Brain pericyte (primary cell): ENCODE results near the gene SMIM11.
"Not testable (repeated sequence)": the region's sequence is repeated elsewhere in the genome, so short reads cannot be mapped to it uniquely, and the experiment has no call there.

ENCODE experiments used
- DNase-seq: peaks from one replicate; pipeline ENCODE4 v3.0.0-alpha.2; 2012; ENCODE audit warnings: low read depth, low spot score

SMIM11 gene

GRCh38 chr21:34374940-34375618, at the start of gene SMIM11:
Gene SMIM11 (plus strand): TSS chr21:34375507. CDS start chr21:34379505, 3,998 bp downstream.
- DNase-seq: not testable (repeated sequence)

GRCh38 chr21:34330055-34330454, 45.3 kb upstream of the SMIM11 start:
- no peak for DNase-seq

GRCh38 chr21:34331726-34332125, 43.6 kb upstream of the SMIM11 start:
- DNase-seq: no peak

GRCh38 chr21:34332347-34332746, 43.0 kb upstream of the SMIM11 start:
- no peak for DNase-seq

- no peak for DNase-seq
Observed at GRCh38 chr21:34333121-34333739, 42.1 kb upstream of the SMIM11 start.

- no peak for DNase-seq
Observed at GRCh38 chr21:34335316-34335715, 40.0 kb upstream of the SMIM11 start.

- DNase-seq: no peak
Observed at GRCh38 chr21:34336245-34336644, 39.1 kb upstream of the SMIM11 start.

GRCh38 chr21:34336756-34337391, 38.4 kb upstream of the SMIM11 start:
- DNase-seq: no peak

- DNase-seq: no peak
Observed at GRCh38 chr21:34337741-34338140, 37.6 kb upstream of the SMIM11 start.

GRCh38 chr21:34338226-34338625, 37.1 kb upstream of the SMIM11 start:
- no peak for DNase-seq

- no peak for DNase-seq
Observed at GRCh38 chr21:34340061-34340460, 35.2 kb upstream of the SMIM11 start.

GRCh38 chr21:34342476-34342875, 32.8 kb upstream of the SMIM11 start:
- DNase-seq: no peak

- no peak for DNase-seq
Observed at GRCh38 chr21:34343347-34343746, 32.0 kb upstream of the SMIM11 start.

GRCh38 chr21:34343838-34344381, 31.4 kb upstream of the SMIM11 start:
- DNase-seq: no peak

- no peak for DNase-seq
Observed at GRCh38 chr21:34344584-34344983, 30.7 kb upstream of the SMIM11 start.

- peak; percentile 73 for DNase-seq
Observed at GRCh38 chr21:34345091-34345871, 30.0 kb upstream of the SMIM11 start.

GRCh38 chr21:34345892-34346291, 29.4 kb upstream of the SMIM11 start:
- DNase-seq: no peak

- DNase-seq: no peak
Observed at GRCh38 chr21:34348890-34349519, 26.3 kb upstream of the SMIM11 start.

GRCh38 chr21:34351786-34352241, 23.5 kb upstream of the SMIM11 start:
- DNase-seq: no peak

GRCh38 chr21:34352556-34352955, 22.8 kb upstream of the SMIM11 start:
- DNase-seq: no peak

GRCh38 chr21:34353182-34353581, 22.1 kb upstream of the SMIM11 start:
- no peak for DNase-seq
